CD4-positive, alpha-beta memory T cell (primary cell): ENCODE data around the gene PXT1. TPM values are rescaled to one million over a fixed set of nuclear protein-coding genes. Genes with fewer than 3 reads are reported as not detected.

Experiments used
- CTCF ChIA-PET: fragments of 350-600 bp; sonication (Branson Sonifier 250); formaldehyde crosslinking; loops from one replicate; lab custom pipeline; 2021; ENCODE audit warnings: inconsistent platforms; ENCODE audit not compliant: partially characterized antibody; lab: Charles Lee
- POLR2A ChIA-PET: fragments of 350-600 bp; sonication (Branson Sonifier 250); formaldehyde crosslinking; loops from one replicate; lab custom pipeline; 2021; ENCODE audit not compliant: partially characterized antibody; lab: Charles Lee
- DNase-seq, 5 donors: peaks; one replicate each; pipeline versions ENCODE4 v3.0.0 to v3.0.0-alpha.2; 2020 to 2022; ENCODE audit warnings: mixed read lengths in 1 of 5
- H3K27ac ChIP-seq: one replicate; pipeline ENCODE4 v1.7.0; 2013; ENCODE audit warnings: low read depth, low read length
- H3K27me3 ChIP-seq: 2 replicates; pipeline ENCODE4 v1.7.0; 2013; ENCODE audit warnings: mild to moderate bottlenecking, low read length, moderate library complexity; ENCODE audit not compliant: insufficient read depth
- H3K36me3 ChIP-seq: 2 replicates; pipeline ENCODE4 v1.7.0; 2013; ENCODE audit warnings: mild to moderate bottlenecking, low read length, moderate library complexity; ENCODE audit not compliant: insufficient read depth
- H3K4me1 ChIP-seq: 2 replicates; pipeline ENCODE4 v1.7.0; 2013; ENCODE audit warnings: mild to moderate bottlenecking, low read length, moderate library complexity; ENCODE audit not compliant: insufficient read depth
- H3K4me3 ChIP-seq, 2 donors: one replicate each; pipeline ENCODE4 v1.7.0; 2013; ENCODE audit warnings: low read length in 2 of 2, mild to moderate bottlenecking in 1 of 2
- H3K9me3 ChIP-seq, 2 donors: one replicate each; pipeline ENCODE4 v1.7.0; 2013; ENCODE audit warnings: low read length in 2 of 2, control low read depth in 1 of 2; ENCODE audit not compliant: control insufficient read depth in 1 of 2
- H3K27ac Mint-ChIP-seq, 7 donors: one replicate each; pipeline ENCODE4 v1.8.0; 2020 to 2021; ENCODE audit warnings: mixed read lengths in 7 of 7, mild to moderate bottlenecking in 6 of 7, inconsistent platforms in 3 of 7, moderate library complexity in 3 of 7
- H3K27me3 Mint-ChIP-seq, 2 donors: one replicate each; pipeline ENCODE4 v1.8.0; 2020 to 2021; ENCODE audit warnings: mixed read lengths in 2 of 2
- H3K36me3 Mint-ChIP-seq, 2 donors: one replicate each; pipeline ENCODE4 v1.8.0; 2020 to 2021; ENCODE audit warnings: mixed read lengths in 2 of 2, inconsistent platforms in 1 of 2, mild to moderate bottlenecking in 1 of 2
- H3K4me1 Mint-ChIP-seq, 4 donors: one replicate each; pipeline ENCODE4 v1.8.0; 2020 to 2021; ENCODE audit warnings: mixed read lengths in 4 of 4, mild to moderate bottlenecking in 1 of 4
- H3K4me3 Mint-ChIP-seq, 8 donors: one replicate each; pipeline ENCODE4 v1.8.0; 2020 to 2021; ENCODE audit warnings: mixed read lengths in 8 of 8, mild to moderate bottlenecking in 7 of 8, moderate library complexity in 6 of 8, inconsistent platforms in 3 of 8
- H3K9me3 Mint-ChIP-seq, 8 donors: one replicate each; pipeline ENCODE4 v1.8.0; 2020 to 2021; ENCODE audit warnings: mixed read lengths in 8 of 8, mild to moderate bottlenecking in 5 of 8, inconsistent platforms in 3 of 8, moderate library complexity in 1 of 8
- intact Hi-C: fragments of 100-400 bp; cut with micrococcal nuclease; formaldehyde crosslinking; loops from one replicate; pipeline ENCODE4 v1.15.1; 2023
- polyA plus RNA-seq, 2 donors: library from polyadenylated mRNA; unstranded; fragments of 300-500 nt; fragmentation: Illumina TruSeq; gene quantifications; one replicate each; pipeline ENCODE4 v1.2.3, GENCODE V29; 2021
- total RNA-seq, 2 experiments: library from RNA; stranded (reverse); gene quantifications; one replicate each; pipeline ENCODE4 v1.2.3, GENCODE V29; 2021

The PXT1 gene
- total and polyA plus RNA-seq, 4 experiments from 2014 or later, result 0.25 TPM; not detected in 3

DNA sequence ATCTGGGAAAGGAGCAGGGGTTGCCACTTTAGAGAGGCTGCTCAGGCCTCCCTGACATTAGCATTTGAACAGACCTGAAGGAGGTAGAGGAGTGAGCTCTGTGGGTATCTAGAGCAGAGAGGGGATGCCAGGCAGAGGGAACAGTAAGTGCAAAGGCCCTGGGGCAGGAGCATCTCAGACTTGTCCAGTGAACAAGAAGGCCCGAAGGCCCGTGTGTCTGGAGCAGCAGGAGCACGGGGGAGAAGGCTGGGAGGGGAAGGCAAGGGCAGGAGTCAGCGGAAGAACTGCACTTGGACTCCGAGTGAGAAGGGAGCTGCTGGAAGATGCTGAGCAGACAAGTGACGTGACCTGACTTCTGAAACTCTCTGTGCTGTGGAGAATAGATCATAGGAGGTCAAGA is 70.6 kb downstream of the PXT1 start:
- intact Hi-C loops, result no loop called here
- peak overlapping the region in 2 of 7 donors; percentile 25 to 61 for H3K27ac Mint-ChIP-seq
- no peaks in the 10 kb centered on the region for H3K9me3 ChIP-seq
- no peaks in the 10 kb centered on the region for H3K4me1 Mint-ChIP-seq
- peaks cover 17 to 35% of the 10 kb centered on the region in 2 donors for H3K36me3 Mint-ChIP-seq
- H3K4me1 ChIP-seq, result no peaks in the 10 kb centered on the region
- no peak for DNase-seq
- H3K4me3 ChIP-seq, result no peak overlapping the region
- POLR2A ChIA-PET, result interaction anchor here (0.6 kb wide), 1 partner anchor 1437 kb away, joined by 3 read pairs; no protein-coding TSS in a partner anchor
- H3K27ac ChIP-seq, result no peak overlapping the region
- peaks cover 0 to 2% of the 10 kb centered on the region in 2 donors for H3K27me3 Mint-ChIP-seq
- H3K9me3 Mint-ChIP-seq, result no peaks in the 10 kb centered on the region
- H3K36me3 ChIP-seq, result no peaks in the 10 kb centered on the region
- CTCF ChIA-PET, result no interaction called here
- H3K4me3 Mint-ChIP-seq, result no peak overlapping the region
- no peaks in the 10 kb centered on the region for H3K27me3 ChIP-seq

DNA sequence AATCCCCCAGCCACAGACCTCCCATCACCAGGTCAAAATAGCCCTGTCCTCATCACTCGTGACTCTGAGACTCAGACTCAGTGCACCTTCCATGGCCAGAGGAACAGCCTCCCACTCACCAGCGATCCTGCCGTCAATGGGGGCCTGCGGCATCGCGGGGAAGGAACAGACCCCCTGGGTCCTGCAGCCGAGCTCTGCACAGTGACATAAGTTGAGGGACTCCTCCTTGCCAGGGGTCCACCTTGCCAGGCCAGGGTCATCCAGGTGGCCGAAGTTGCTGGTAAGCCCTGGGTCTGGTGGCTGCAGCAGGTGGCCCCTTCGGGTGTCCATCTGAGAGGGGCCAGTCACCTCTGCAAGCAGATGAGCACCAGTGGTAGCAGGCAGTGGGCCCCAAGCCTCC is 71.4 kb downstream of the PXT1 start:
- Mint-ChIP-seq H3K36me3 (peaks cover 17 to 35% of the 10 kb centered on the region in 2 donors), H3K27me3 (peaks cover 0 to 2% of the 10 kb centered on the region in 2 donors), H3K4me1 (no peaks in the 10 kb centered on the region), H3K27ac (no peak overlapping the region), H3K9me3 (no peaks in the 10 kb centered on the region), H3K4me3 (no peak overlapping the region)
- POLR2A ChIA-PET, result no interaction called here
- DNase-seq, result no peak
- H3K27me3 ChIP-seq, result no peaks in the 10 kb centered on the region
- H3K4me3 ChIP-seq, result no peak overlapping the region
- intact Hi-C loops, result no loop called here
- H3K4me1 ChIP-seq, result no peaks in the 10 kb centered on the region
- H3K9me3 ChIP-seq, result no peaks in the 10 kb centered on the region
- H3K36me3 ChIP-seq, result no peaks in the 10 kb centered on the region
- CTCF ChIA-PET, result no interaction called here
- H3K27ac ChIP-seq, result no peak overlapping the region

DNA sequence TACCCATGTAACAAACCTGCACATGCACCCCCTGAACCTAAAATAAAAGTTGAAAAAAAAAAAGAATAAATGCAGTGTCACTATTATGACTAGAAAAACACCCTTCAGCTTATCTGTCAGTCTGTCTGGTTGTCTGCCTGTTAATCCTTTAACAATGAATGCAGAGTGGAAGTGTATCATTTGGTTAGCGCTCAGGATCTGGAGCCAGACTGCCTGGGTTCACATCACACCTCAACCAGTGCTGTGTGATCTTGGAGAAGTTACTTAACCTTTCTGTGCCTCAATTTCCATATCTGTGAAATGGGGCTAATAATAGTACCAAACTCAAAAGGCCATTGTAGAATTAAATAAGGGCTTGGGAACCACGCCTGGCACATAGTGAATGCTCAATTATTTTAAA is 72.0 kb downstream of the PXT1 start:
- ChIA-PET POLR2A (no interaction called here), CTCF (no interaction called here)
- Histone ChIP-seq H3K27me3 (no peaks in the 10 kb centered on the region), H3K9me3 (no peaks in the 10 kb centered on the region), H3K4me1 (no peaks in the 10 kb centered on the region), H3K36me3 (no peaks in the 10 kb centered on the region), H3K27ac (no peak overlapping the region), H3K4me3 (no peak overlapping the region)
- Mint-ChIP-seq H3K4me1 (no peaks in the 10 kb centered on the region), H3K27ac (no peak overlapping the region), H3K4me3 (no peak overlapping the region), H3K9me3 (no peaks in the 10 kb centered on the region), H3K27me3 (peaks cover 0 to 2% of the 10 kb centered on the region in 2 donors), H3K36me3 (peaks cover 17 to 32% of the 10 kb centered on the region in 2 donors)
- no peak for DNase-seq
- intact Hi-C loops, result no loop called here

DNA sequence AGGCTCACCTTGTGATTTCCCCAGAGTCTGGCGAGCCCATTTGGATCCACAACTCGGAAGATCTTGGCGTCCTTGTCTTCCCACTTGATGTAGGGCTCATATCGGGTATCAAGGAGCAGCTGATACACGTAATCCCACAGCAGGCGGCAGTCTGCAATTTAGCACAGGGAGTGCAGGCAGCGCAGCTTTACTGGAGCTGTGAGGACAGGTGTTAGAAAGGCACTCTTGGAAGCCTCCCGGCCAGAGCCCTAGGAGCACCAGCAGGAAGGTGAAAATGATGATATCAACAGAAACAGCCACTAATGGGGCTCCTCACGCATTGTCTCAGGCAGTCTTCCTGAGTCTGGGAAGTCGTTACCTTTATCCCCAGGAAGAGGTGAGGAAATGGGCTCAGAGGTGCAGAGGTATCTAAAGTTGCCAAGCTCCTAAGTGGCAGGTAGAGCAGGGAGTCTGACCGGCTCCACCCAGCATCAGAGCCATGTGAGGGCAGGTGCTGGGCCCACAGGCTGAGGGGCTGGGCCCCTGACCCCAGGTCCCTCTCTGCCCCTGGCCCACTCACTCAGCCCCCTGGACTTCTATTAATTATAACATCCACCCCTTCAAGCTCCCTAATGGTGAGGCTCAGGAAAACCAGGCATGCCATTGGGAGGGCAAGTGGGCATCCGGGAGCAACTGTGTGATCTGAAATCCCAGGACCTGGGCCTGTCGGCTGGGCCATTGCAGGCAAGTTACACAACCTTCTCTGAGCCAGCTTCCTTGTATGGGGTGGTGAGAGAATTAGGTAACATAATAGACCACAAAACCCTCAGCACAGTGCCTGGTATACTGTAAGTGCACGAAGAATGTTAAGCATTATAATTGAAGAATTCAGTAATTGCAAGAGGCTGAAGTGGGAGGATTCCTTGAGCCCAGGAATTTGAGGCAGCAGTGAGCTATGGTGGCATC is 73.5 kb downstream of the PXT1 start:
- Histone ChIP-seq H3K36me3 (no peaks in the 10 kb centered on the region), H3K27me3 (no peaks in the 10 kb centered on the region), H3K27ac (no peak overlapping the region), H3K4me3 (no peak overlapping the region), H3K9me3 (no peaks in the 10 kb centered on the region), H3K4me1 (no peaks in the 10 kb centered on the region)
- Mint-ChIP-seq H3K9me3 (no peaks in the 10 kb centered on the region), H3K27ac (peak overlapping the region in 1 of 7 donors; percentile 3), H3K4me1 (no peaks in the 10 kb centered on the region), H3K36me3 (peaks cover 17 to 34% of the 10 kb centered on the region in 2 donors), H3K4me3 (no peak overlapping the region), H3K27me3 (peaks cover 0 to 2% of the 10 kb centered on the region in 2 donors)
- DNase-seq, result no peak
- ChIA-PET POLR2A (no interaction called here), CTCF (interaction anchor here (1.4 kb wide), 1 partner anchor 28 kb away, joined by 4 read pairs; no protein-coding TSS in a partner anchor)
- intact Hi-C loops, result no loop called here

DNA sequence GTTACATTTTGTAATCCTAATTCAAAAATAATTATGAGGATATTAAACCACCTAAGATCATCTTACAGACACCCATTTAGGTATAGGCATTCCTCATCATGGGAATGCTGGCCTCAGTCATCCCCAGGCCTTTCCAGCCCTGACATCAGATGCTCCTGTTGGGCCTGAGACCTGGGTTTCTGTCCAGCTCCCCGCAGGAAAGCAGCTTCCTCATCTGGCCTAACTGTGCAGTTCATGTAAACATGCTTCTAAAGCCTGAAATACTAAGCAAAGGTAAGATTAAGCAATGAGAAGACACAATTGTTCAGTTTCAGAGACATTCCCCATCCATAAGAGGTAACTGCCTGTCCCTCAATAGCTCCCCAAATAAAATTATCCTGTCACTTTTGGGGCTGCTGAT is 74.2 kb downstream of the PXT1 start:
- Histone ChIP-seq H3K4me3 (no peak overlapping the region), H3K9me3 (no peaks in the 10 kb centered on the region), H3K4me1 (no peaks in the 10 kb centered on the region), H3K36me3 (no peaks in the 10 kb centered on the region), H3K27me3 (no peaks in the 10 kb centered on the region), H3K27ac (no peak overlapping the region)
- Mint-ChIP-seq H3K4me1 (no peaks in the 10 kb centered on the region), H3K4me3 (no peak overlapping the region), H3K27ac (no peak overlapping the region), H3K36me3 (peaks cover 17 to 34% of the 10 kb centered on the region in 2 donors), H3K27me3 (peaks cover 0 to 2% of the 10 kb centered on the region in 2 donors), H3K9me3 (no peaks in the 10 kb centered on the region)
- intact Hi-C loops, result no loop called here
- ChIA-PET CTCF (interaction anchor here (1.3 to 1.4 kb wide), 2 partner anchors 10 to 27 kb away, joined by 3 to 4 read pairs; no protein-coding TSS in a partner anchor), POLR2A (no interaction called here)
- no peak for DNase-seq

DNA sequence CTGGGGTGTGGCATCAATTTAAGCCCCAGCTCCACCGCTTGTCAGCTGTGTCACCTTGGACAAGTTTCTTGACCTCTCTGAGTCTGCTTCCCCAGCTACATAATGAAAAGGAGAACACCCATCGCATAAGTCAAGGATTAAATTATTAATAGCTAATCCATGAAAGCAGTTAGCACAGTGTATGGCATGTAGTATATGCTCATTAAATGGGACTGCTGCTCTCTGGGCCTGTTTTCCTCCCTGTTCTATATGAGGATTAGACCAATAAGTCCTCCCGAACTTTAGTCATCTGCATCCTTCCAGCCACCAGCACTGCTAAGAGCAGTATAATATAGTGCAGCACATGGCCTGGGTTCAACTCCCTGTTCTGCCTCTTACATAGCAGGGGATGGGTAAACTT is 74.9 kb downstream of the PXT1 start:
- Mint-ChIP-seq H3K27ac (peak overlapping the region in 1 of 7 donors; percentile 62), H3K9me3 (no peaks in the 10 kb centered on the region), H3K36me3 (peaks cover 14 to 37% of the 10 kb centered on the region in 2 donors), H3K4me3 (no peak overlapping the region), H3K4me1 (no peaks in the 10 kb centered on the region), H3K27me3 (peaks cover 0 to 2% of the 10 kb centered on the region in 2 donors)
- H3K9me3 ChIP-seq, result no peaks in the 10 kb centered on the region
- no peaks in the 10 kb centered on the region for H3K4me1 ChIP-seq
- H3K36me3 ChIP-seq, result no peaks in the 10 kb centered on the region
- H3K27ac ChIP-seq, result no peak overlapping the region
- H3K4me3 ChIP-seq, result no peak overlapping the region
- intact Hi-C loops, result no loop called here
- ChIA-PET CTCF (interaction anchor here (1.3 kb wide), 1 partner anchor 9 kb away, joined by 3 read pairs; no protein-coding TSS in a partner anchor), POLR2A (no interaction called here)
- no peaks in the 10 kb centered on the region for H3K27me3 ChIP-seq
- DNase-seq, result no peak

DNA sequence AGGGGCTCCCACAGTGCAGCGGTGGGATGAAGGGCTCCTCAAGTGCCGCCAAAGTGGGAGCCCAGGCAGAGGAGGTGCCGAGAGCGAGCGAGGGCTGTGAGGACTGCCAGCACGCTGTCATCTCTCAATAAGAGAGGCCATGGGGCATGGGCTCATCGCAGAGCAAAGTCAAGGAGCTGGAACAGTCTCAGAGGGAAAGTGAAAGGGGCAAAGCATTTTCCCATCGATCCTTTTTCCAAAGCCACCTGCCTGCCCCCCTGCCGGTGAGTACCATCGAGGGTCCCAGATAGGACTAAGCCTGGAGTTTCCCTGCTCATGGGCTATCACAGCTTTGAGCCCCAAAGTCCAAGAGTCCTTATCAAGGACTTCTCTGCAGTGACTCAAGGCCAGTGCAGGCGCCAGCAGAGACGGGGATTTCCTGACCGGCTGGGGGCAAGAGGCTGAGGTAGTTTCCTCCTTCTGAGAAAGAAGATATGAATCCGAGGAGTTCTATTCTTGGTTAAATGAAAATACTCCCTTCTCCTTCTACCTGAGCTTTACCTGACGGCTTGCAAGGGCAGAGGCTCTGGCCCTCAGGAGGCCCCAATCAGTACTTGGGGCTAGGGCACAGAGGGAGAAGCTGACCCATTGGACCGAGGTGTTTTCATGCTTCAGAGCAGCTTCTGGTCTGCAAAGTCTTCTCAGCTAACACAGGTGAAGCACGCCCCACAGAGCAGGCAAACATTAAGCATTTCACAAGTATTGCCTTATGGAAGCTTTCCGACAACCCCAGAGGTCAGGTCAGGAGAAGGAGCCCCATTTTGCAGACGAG is 77.8 kb downstream of the PXT1 start:
- no peak overlapping the region for H3K4me3 ChIP-seq
- no peaks in the 10 kb centered on the region for H3K36me3 ChIP-seq
- POLR2A ChIA-PET, result interaction anchor here (0.9 kb wide), 1 partner anchor 337 kb away, joined by 3 read pairs; the partner anchor contains the start of gene MAPK14
- intact Hi-C loops, result no loop called here
- no peaks in the 10 kb centered on the region for H3K27me3 ChIP-seq
- peaks cover 7% of the 10 kb centered on the region for H3K4me1 ChIP-seq
- CTCF ChIA-PET, result interaction anchor here (2.4 kb wide), 1 partner anchor 24 kb away, joined by 9 read pairs; no protein-coding TSS in a partner anchor
- Mint-ChIP-seq H3K36me3 (peaks cover 5 to 19% of the 10 kb centered on the region in 2 donors), H3K27me3 (peaks cover 0 to 2% of the 10 kb centered on the region in 2 donors), H3K4me3 (no peak overlapping the region), H3K4me1 (peaks cover 0 to 9% (median 3%) of the 10 kb centered on the region in 4 donors), H3K27ac (no peak overlapping the region), H3K9me3 (no peaks in the 10 kb centered on the region)
- H3K27ac ChIP-seq, result no peak overlapping the region
- H3K9me3 ChIP-seq, result no peaks in the 10 kb centered on the region
- no peak for DNase-seq
